Activated T-helper 2 cell treated with anti-CD3 and anti-CD28 coated beads, Interferon-gamma antibody, Interleukin-2, Interleukin-4, amounts not matched to agents 10 μg/mL and 5 μg/mL and 100 μg/mL, durations not matched to agents 14 hours and 24 hours and 36 hours (primary cell): Measurements from ENCODE around the gene CPED1. TPM values are rescaled to one million over a fixed set of nuclear protein-coding genes. Genes with fewer than 3 reads are reported as not detected.

ENCODE experiments used
- DNase-seq: peaks from one replicate; pipeline ENCODE4 v3.0.0; 2021; ENCODE audit warnings: low spot score
- H3K27ac Mint-ChIP-seq: one replicate; pipeline ENCODE4 v1.8.0; 2021; ENCODE audit warnings: mixed read lengths
- H3K27me3 Mint-ChIP-seq: one replicate; pipeline ENCODE4 v1.8.0; 2021; ENCODE audit warnings: low read depth, mixed read lengths
- H3K36me3 Mint-ChIP-seq: one replicate; pipeline ENCODE4 v1.8.0; 2021; ENCODE audit warnings: low read depth, mixed read lengths
- H3K4me1 Mint-ChIP-seq: one replicate; pipeline ENCODE4 v1.8.0; 2021; ENCODE audit warnings: low read depth, mixed read lengths
- H3K4me3 Mint-ChIP-seq: one replicate; pipeline ENCODE4 v1.8.0; 2021; ENCODE audit warnings: low read depth, mild to moderate bottlenecking, moderate library complexity, mixed read lengths
- H3K9me3 Mint-ChIP-seq: one replicate; pipeline ENCODE4 v1.8.0; 2021; ENCODE audit warnings: mixed read lengths
- intact Hi-C: fragments of 100-400 bp; cut with micrococcal nuclease; formaldehyde crosslinking; loops from one replicate; pipeline ENCODE4 v1.15.1; 2023
- total RNA-seq: library from RNA; stranded (reverse); gene quantifications from 2 replicates; pipeline ENCODE4 v1.2.3, GENCODE V29; 2022

The CPED1 gene
- not detected in 2 replicates for total RNA-seq

DNA sequence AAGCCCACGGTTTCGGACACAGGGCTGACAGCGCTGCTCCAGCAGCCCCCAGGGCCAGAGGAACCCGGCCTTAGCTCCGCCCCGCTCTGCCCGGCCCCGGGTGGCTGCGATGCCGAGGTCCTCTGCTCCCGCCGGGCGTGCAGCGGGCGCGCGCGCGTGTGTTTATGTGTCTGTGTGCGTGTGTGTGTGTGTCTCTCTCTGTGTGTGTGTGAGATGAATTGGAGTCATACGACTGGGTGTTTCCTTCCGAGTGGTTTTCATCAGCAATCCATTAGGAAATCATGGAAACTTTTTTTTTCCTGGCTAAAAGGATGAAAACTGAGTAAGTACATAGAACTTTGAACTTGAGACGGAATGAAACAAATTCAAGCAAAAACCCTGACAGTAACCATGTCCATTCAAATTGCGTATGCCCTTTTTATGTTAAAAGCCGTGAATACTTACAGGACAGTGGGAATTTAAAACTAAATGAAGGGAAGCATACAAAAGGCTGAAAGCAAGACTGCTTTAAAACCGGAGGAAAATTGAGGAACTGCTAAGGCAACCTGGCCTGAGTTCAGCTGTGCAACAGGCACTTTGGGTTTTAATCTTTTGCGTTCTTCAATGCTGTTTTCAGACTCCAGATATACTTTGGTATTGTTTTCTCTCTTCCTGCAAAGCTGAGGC, at the start of gene CPED1:
Gene CPED1 (plus strand): TSS at position 121 of the 666 bp plus-strand sequence. CDS start 911 bp downstream, outside the sequence.
- Mint-ChIP-seq H3K36me3 (no peaks in the 10 kb centered on the region), H3K27ac (no peak within 1 kb of the TSS), H3K27me3 (peaks cover 46% of the 10 kb centered on the region), H3K9me3 (no peaks in the 10 kb centered on the region), H3K4me3 (peak within 1 kb of the TSS; percentile 78), H3K4me1 (peaks cover 21% of the 10 kb centered on the region)
- peak; percentile 13 for DNase-seq
- intact Hi-C loops, result loop anchor here (5.0 to 10.0 kb wide), 5 partner anchors 131 to 1006 kb away; partner anchors contain the start of genes FAM3C and TSPAN12

DNA sequence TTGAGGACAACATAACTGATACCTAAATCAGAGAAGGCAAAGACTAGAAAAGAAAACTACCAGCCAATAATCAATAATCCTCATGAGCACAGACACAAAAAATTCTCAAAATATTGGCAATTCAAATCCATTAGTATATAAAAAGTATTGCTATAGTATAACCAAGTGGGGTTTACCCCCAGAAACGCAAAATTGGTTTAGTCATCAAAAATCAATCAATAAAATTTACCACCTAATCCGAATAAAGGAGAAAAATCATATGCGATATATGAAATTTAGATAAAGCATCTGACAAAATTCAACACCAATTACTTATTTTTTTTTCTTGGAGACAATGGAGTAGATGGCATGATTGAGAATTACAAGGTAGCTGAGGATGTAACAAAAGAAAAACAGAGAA, 49.2 kb upstream of the CPED1 start:
- intact Hi-C loops, result no loop called here
- no peak overlapping the region for H3K27ac Mint-ChIP-seq
- H3K4me3 Mint-ChIP-seq, result no peak overlapping the region
- peaks cover 3% of the 10 kb centered on the region for H3K4me1 Mint-ChIP-seq
- no peak for DNase-seq
- no peaks in the 10 kb centered on the region for H3K9me3 Mint-ChIP-seq
- no peaks in the 10 kb centered on the region for H3K36me3 Mint-ChIP-seq
- H3K27me3 Mint-ChIP-seq, result peaks cover 21% of the 10 kb centered on the region

DNA sequence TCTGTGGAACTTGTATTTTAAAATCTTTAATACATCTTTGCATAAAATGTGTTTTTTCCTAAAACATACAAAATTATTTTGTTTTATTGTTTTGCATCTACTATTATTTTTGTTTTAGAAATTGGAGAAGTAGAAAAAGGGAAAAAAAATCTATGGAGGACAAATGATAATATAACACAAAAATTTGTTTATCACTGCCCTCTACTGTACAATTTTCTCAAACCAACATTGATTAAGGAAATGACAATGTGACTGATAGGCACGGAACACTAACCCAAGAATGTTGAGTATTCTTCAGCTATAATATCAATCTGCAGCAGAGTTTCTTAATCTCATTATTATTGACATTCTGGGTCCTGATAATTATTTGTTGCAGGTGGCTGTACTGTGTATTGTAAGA, 47.4 kb upstream of the CPED1 start:
- H3K27me3 Mint-ChIP-seq, result peaks cover 22% of the 10 kb centered on the region
- no peaks in the 10 kb centered on the region for H3K9me3 Mint-ChIP-seq
- H3K4me1 Mint-ChIP-seq, result peaks cover 3% of the 10 kb centered on the region
- no peak for DNase-seq
- no peaks in the 10 kb centered on the region for H3K36me3 Mint-ChIP-seq
- no peak overlapping the region for H3K27ac Mint-ChIP-seq
- H3K4me3 Mint-ChIP-seq, result no peak overlapping the region
- intact Hi-C loops, result loop anchor here (2.0 kb wide), 1 partner anchor 134 kb away; no protein-coding TSS in a partner anchor

DNA sequence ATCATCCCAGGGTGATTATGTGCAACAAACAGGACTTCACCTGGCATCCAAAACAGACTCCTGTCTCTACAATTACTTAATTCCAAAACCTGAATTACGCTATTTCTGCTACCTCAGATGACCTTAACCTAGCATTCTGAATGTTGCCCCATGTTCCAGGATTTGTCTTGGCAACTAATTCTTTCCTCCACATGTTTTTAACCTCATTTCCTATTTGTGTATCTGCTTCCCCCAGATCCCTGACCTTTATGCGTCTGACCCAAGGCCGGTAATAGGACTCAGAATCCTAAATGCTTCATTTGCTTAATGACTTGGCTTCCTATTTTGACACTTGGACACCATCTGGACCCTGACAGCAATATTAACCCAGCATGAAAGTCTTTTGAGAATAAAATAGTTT, 46.7 kb upstream of the CPED1 start:
- H3K27me3 Mint-ChIP-seq, result peaks cover 26% of the 10 kb centered on the region
- no peaks in the 10 kb centered on the region for H3K36me3 Mint-ChIP-seq
- H3K4me1 Mint-ChIP-seq, result peaks cover 3% of the 10 kb centered on the region
- no peak overlapping the region for H3K27ac Mint-ChIP-seq
- H3K9me3 Mint-ChIP-seq, result no peaks in the 10 kb centered on the region
- intact Hi-C loops, result loop anchor here (2.0 kb wide), 1 partner anchor 135 kb away; no protein-coding TSS in a partner anchor
- no peak overlapping the region for H3K4me3 Mint-ChIP-seq
- DNase-seq, result no peak

DNA sequence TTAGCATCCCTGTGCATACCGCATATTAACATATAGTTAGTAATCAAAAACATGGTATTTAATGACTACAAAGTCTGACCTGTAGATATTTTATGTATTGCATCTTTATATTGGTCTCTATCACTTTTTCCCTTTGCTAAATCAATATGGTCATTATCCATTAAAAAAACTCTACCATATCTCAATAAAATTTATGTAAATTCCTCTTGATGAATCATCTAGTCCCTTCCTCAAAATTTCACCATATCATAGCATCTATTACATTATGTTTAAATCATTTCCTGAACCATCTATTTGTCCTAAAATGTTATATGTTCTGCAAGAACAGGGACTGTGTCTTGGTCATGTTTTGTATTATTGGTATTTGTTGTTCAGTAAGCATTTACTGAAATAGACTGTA, 45.6 kb upstream of the CPED1 start:
- Mint-ChIP-seq H3K27me3 (peaks cover 26% of the 10 kb centered on the region), H3K4me1 (peaks cover 3% of the 10 kb centered on the region), H3K36me3 (no peaks in the 10 kb centered on the region), H3K27ac (no peak overlapping the region), H3K4me3 (no peak overlapping the region), H3K9me3 (no peaks in the 10 kb centered on the region)
- no peak for DNase-seq
- intact Hi-C loops, result no loop called here

DNA sequence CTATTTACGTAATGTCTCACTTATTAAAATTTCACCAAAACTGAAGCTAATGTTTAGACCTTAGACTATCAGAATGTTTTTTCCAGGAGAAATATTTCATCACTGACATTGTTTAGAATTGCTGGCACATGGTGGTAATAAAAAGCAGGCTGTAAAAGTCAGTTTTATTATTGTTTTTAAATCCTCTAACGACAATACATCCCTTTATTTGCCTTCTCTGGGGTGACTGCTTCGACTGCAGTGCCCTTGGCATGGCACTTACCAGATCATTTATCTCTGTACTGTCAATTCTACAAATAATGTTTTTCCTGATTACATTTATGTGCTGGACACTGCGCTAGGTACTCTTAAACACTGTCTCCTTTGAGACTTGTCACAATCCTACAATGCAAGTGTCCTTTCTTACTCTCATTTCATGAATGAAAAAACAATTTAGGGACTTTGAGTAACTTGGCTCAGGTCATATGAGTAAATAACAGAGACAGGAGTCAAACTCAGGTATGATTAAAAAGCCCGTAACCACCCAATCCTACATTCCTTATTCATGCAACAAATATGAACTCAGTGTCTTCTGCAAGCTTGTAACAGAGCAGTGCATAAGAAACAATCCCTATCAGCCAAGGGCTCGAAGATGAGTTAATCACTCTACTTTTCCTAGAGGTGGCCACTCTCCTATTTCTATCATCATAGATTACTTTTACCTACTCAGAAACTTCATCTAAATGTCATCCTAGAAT, 43.5 kb upstream of the CPED1 start:
- peaks cover 21% of the 10 kb centered on the region for H3K27me3 Mint-ChIP-seq
- peaks cover 11% of the 10 kb centered on the region for H3K4me1 Mint-ChIP-seq
- H3K36me3 Mint-ChIP-seq, result no peaks in the 10 kb centered on the region
- intact Hi-C loops, result no loop called here
- H3K4me3 Mint-ChIP-seq, result no peak overlapping the region
- H3K9me3 Mint-ChIP-seq, result no peaks in the 10 kb centered on the region
- DNase-seq, result no peak
- no peak overlapping the region for H3K27ac Mint-ChIP-seq

DNA sequence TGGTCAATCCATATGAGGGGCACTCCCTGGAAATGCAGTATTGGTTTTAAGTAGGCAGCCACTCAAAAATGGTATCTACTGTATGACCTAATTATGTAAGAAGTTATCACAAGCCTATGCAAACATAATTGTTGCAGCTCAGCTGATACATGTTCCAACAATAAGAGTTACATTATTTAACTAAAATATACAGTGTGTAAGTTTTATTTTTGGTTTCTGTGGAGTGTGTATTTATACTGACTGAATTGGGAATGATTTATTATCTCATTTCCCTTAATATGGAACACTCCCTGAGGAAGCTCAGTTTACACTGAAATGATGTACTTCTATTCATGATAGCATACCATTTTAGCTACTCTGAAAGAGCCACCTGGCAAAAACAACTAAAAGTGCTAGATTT, 40.5 kb upstream of the CPED1 start:
- H3K4me1 Mint-ChIP-seq, result peaks cover 19% of the 10 kb centered on the region
- H3K9me3 Mint-ChIP-seq, result no peaks in the 10 kb centered on the region
- H3K27ac Mint-ChIP-seq, result no peak overlapping the region
- intact Hi-C loops, result no loop called here
- peaks cover 13% of the 10 kb centered on the region for H3K36me3 Mint-ChIP-seq
- peak overlapping the region; percentile 38 for H3K4me3 Mint-ChIP-seq
- H3K27me3 Mint-ChIP-seq, result peaks cover 15% of the 10 kb centered on the region
- DNase-seq, result no peak

DNA sequence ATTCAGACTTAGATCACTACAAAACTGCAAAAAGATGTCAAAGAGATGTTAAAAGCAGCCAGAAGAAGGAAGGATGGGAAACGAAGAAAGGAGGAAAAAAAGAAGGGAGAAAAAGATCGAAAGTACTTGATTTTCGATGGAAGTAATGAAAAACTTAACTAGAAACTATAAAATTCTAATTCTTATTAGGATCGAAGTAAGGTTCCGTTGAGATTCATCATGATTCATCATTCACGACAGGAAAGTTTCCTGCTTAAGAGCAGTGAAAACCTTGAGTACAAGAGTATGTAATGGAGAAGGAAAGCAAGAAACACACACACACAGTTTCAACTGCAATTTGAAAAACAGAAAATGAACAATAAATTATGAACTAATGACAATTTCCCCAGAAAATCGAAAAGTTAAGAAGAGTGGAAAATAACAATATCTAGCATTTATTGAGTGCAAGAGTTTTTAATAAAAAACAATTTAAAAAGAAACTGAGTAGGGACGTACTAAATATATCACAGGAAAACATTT, 39.1 kb upstream of the CPED1 start:
- Mint-ChIP-seq H3K27ac (peak overlapping the region; percentile 97), H3K36me3 (peaks cover 23% of the 10 kb centered on the region), H3K4me1 (peaks cover 18% of the 10 kb centered on the region), H3K4me3 (peak overlapping the region; percentile 91), H3K27me3 (peaks cover 10% of the 10 kb centered on the region), H3K9me3 (no peaks in the 10 kb centered on the region)
- intact Hi-C loops, result no loop called here
- no peak for DNase-seq

DNA sequence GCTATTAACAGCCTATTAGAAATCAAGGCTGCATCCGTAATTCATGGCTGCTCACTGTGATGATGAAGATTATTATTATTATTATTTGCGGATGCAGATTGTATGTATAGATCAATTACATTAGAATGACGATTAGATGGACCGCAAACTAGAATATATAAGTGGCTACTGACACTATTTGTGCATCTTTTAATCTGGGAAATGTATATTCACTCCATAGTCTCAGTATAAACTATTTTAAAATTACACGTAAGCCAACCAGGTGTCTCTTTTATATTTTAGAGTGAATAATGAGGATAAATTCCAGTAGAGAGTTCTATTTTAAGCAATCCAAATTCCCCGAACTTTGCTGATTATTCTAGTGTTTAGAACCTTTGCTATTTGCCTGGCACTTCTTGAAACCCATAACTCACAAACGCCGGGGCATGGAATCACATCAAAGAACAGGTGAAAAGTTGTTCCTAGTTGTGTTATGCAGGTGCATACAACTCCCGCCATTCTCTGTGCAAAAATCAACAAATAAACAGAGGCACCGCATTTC, 38.4 kb upstream of the CPED1 start:
- peaks cover 29% of the 10 kb centered on the region for H3K36me3 Mint-ChIP-seq
- intact Hi-C loops, result loop anchor here (2.0 to 5.0 kb wide), 4 partner anchors 17 to 582 kb away; partner anchors contain the start of gene TSPAN12
- no peak for DNase-seq
- peaks cover 9% of the 10 kb centered on the region for H3K27me3 Mint-ChIP-seq
- H3K4me1 Mint-ChIP-seq, result peaks cover 20% of the 10 kb centered on the region
- peak overlapping the region; percentile 91 for H3K4me3 Mint-ChIP-seq
- H3K9me3 Mint-ChIP-seq, result no peaks in the 10 kb centered on the region
- peak overlapping the region; percentile 97 for H3K27ac Mint-ChIP-seq

DNA sequence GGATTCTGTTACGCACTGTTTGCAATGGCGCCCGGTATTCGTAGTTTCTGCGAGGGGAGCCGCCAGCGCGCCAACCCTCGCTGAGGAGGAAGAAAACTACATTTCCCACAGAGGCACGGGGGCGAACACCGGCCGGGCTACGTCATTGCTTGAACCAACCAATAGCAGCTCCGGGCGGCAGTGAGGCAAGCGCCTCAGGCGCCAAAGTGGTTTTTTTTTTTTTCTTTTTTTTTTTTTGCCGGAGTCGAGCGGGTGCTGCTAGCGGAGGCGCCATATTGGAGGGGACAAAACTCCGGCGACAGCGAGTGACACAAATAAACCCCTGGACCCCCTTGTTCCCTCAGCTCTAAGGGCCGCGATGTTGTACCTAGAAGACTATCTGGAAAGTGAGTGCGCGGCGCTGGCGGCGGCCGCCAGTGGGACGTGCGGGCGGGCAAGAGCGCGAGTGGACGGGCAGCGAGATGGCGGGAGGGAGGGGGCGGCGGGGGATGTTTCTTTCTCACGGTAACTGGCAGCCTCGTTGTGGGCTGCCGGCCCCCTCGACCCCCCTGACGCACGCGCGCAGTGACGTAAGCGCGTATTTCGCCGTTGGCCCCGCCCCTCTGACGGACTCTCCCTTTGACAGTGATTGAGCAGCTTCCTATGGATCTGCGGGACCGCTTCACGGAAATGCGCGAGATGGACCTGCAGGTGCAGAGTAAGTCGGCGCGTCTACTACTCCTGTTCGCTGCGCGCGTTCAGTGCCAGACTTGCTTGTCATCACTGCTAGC, 37.8 kb upstream of the CPED1 start, which contains the start of gene ING3:
Gene ING3 (plus strand): TSS at position 239 of the 770 bp plus-strand sequence. CDS start 120 bp downstream, at position 359.
- intact Hi-C loops, result loop anchor here (1.0 to 5.0 kb wide), 7 partner anchors 16 to 582 kb away; partner anchors contain the start of gene TSPAN12

DNA sequence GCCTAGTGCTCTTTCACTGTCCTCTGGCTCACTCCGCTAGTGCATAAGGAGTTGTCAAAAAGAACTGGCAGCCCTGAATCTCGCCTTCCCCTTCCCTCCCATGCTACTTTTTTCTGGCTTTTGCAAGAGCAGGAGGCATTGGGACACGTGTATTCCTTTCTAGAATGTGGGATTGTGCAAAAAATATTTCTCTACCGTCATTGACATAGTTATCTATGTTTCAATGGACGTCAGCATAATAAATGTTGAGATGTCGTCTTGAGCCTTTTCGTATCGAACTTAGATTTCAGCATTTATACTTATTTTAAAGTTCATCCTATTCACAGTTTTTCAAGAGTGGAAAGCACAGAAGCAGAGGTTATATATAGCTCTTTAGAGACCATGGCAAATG, 37.2 kb upstream of the CPED1 start:
- peaks cover 29% of the 10 kb centered on the region for H3K4me1 Mint-ChIP-seq
- peak overlapping the region; percentile 97 for H3K27ac Mint-ChIP-seq
- H3K36me3 Mint-ChIP-seq, result peaks cover 41% of the 10 kb centered on the region
- peak overlapping the region; percentile 91 for H3K4me3 Mint-ChIP-seq
- H3K9me3 Mint-ChIP-seq, result no peaks in the 10 kb centered on the region
- H3K27me3 Mint-ChIP-seq, result peaks cover 2% of the 10 kb centered on the region
- intact Hi-C loops, result loop anchor here (1.0 to 5.0 kb wide), 7 partner anchors 15 to 581 kb away; partner anchors contain the start of gene TSPAN12
- no peak for DNase-seq

More for the DNA sequence above, 37.8 kb upstream of the CPED1 start, which contains the start of gene ING3:
- Mint-ChIP-seq H3K27ac (peak within 1 kb of the TSS; percentile 97), H3K36me3 (peaks cover 35% of the 10 kb centered on the region), H3K4me1 (peaks cover 24% of the 10 kb centered on the region), H3K27me3 (peaks cover 4% of the 10 kb centered on the region), H3K4me3 (peak within 1 kb of the TSS; percentile 91), H3K9me3 (no peaks in the 10 kb centered on the region)
- DNase-seq, result peak; percentile 97

DNA sequence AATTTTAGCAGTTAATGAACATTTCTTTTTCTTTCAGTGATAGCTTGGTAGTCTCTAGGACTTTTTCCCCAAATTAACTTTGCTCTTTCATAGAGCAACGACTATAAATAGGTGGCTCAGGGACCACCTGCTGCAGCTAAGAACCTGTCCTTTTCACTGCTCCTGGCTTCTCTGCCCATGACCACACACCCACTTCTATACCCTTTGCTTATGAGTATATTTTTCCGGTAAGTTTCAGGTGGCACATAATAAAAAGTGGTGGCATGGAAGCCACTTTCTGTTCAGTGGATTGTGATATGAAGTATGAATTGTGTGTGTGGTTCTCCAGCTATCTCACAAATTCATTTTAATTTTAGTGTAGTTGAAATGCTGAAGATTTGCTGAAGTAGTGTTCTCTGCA, 36.7 kb upstream of the CPED1 start:
- Mint-ChIP-seq H3K4me3 (peak overlapping the region; percentile 91), H3K27me3 (no peaks in the 10 kb centered on the region), H3K36me3 (peaks cover 46% of the 10 kb centered on the region), H3K9me3 (no peaks in the 10 kb centered on the region), H3K4me1 (peaks cover 30% of the 10 kb centered on the region), H3K27ac (peak overlapping the region; percentile 97)
- no peak for DNase-seq
- intact Hi-C loops, result loop anchor here (1.0 to 5.0 kb wide), 7 partner anchors 15 to 580 kb away; partner anchors contain the start of gene TSPAN12
